Measurements from ENCODE around the gene TMEM72.

The TMEM72 gene

GRCh38 chr10:44981172-44982113, 70.3 kb downstream of the TMEM72 start:
- DNase-seq, result peak; percentile 85

- no peak for DNase-seq
Measured at GRCh38 chr10:44982114-44982460, 71.0 kb downstream of the TMEM72 start.

- no peak for DNase-seq
Measured at GRCh38 chr10:44982496-44982895, 71.4 kb downstream of the TMEM72 start.

DNA sequence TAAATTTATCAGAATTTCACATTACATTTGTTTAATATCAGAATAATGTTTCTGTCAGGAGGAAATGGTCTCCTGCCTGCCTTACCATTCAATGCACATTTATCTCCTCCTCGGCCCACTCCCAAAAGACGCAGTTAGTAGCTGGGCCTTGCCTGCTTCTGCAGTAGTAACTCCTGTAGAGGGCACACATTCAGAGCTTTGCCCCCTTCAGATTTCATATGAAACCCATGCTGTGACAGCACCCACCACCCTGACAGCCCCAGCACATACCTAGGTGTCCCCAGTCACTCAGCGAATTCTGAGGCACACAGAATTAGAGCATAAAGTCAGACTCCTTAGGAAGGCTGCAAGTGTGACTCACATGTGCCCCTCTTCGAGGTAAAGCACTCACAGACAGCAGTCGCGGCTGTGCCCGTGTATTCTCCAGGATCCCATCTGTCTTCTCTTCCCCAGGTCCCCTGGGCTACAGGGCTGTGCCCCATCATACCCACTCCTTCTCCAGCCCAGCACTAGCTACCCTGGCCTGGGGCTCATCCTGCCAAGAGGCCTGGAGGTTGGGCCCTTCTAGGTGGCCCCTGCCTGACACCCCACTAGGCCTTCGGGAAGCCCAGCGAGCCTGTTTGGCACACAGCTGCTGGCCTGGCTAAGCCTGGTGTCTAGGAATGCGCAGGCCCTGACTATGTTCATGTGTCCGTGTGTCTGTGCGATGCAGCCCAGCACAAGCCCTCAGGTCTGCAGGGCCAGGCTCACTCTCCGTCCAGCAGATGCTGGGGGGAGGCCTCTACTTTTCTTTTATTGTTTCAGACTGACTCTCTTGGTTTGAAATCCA, 72.1 kb downstream of the TMEM72 start:
- no peak for DNase-seq

GRCh38 chr10:44983895-44984278, 72.8 kb downstream of the TMEM72 start:
- no peak for DNase-seq

GRCh38 chr10:44984671-44985101, 73.5 kb downstream of the TMEM72 start:
- no peak for DNase-seq

DNA sequence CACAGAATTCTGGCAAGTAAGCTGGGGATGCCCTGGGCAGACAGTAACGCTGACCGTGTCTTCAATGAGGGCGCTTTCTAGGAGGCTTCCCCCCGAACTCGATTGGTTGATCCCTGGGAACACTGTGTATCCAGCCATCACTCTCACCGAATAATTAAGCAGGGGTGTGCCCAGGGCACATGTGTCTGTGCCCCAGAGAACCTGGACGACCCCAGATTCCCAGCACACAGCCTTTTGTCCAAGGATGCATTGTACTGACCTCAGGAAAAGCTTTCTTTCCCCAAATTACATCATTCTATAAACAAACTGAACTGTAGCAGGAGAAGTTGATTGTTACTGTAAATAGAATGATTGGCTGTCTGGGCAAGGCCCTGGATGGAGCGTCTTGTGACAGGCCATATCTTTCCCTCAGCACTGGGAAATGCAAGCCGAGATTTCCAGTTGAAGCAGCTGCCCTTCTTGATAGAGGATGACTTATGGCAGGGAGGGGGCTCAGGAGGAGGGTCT, 74.1 kb downstream of the TMEM72 start:
- peak; percentile 19 for DNase-seq

DNA sequence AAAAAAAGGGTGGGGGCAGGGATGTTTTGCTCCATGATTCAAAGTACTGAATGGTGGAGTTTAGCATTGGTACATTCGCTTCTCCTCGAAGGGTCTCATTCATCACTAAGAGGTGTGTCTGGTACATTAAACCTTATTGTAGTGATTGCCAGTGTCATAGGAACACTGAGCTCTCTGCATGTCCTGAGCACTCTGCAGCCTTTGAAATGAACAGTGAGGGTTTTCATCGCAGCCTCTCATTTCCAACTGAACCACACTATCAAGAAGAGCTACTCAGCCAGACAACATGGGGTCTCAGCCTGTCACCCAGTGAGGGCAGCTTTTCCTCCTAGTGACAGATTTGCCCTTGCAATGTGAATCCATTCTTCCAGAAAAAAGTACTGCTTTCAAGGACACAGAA, 75.0 kb downstream of the TMEM72 start:
- no peak for DNase-seq
